ENCODE data around the gene ARL15. TPM values are rescaled to one million over a fixed set of nuclear protein-coding genes. Genes with fewer than 3 reads are reported as not detected.

Gene ARL15
- total RNA-seq, 4 donors from 2014 or later = 13.0 to 52.7 (median 17.1) TPM

- TF ChIP-seq EP300 (IDR thresholded peaks at IDR 0.05) (no peak), CTCF (IDR thresholded peaks at IDR 0.05) (no peak), POLR2A (IDR thresholded peaks at IDR 0.05) (no peak)
- WGBS, 2 donors = 60 to 78% methylated on average over 5 of the region's 5 CpGs
- no peaks in the 10 kb centered on the region for H3K27me3 ChIP-seq
- no peak for DNase-seq (ENCODE audit: low spot score in 2 of 2)
- H3K9me3 ChIP-seq = no peaks in the 10 kb centered on the region
- H3K4me1 ChIP-seq = peaks cover 0 to 11% (median 7%) of the 10 kb centered on the region in 4 donors
- no peak overlapping the region for H3K4me3 ChIP-seq
- no peaks in the 10 kb centered on the region for H3K36me3 ChIP-seq
- H3K27ac ChIP-seq = no peak overlapping the region
These were observed 379.9 kb downstream of the ARL15 start for GRCh38 chr5:53930457-53930856.

GRCh38 chr5:53929570-53929969, 380.8 kb downstream of the ARL15 start:
- Histone ChIP-seq H3K27me3 (no peaks in the 10 kb centered on the region), H3K9me3 (no peaks in the 10 kb centered on the region), H3K4me1 (peaks cover 0 to 2% (median under 1%) of the 10 kb centered on the region in 4 donors), H3K36me3 (no peaks in the 10 kb centered on the region), H3K4me3 (no peak overlapping the region), H3K27ac (no peak overlapping the region)
- DNase-seq (ENCODE audit: low spot score in 2 of 2) = no peak
- TF ChIP-seq CTCF (IDR thresholded peaks at IDR 0.05) (no peak), POLR2A (IDR thresholded peaks at IDR 0.05) (no peak), EP300 (IDR thresholded peaks at IDR 0.05) (no peak)
- 95 to 96% methylated on average over 2 of the region's 2 CpGs for WGBS, 2 donors

GRCh38 chr5:53929152-53929551, 381.2 kb downstream of the ARL15 start:
- TF ChIP-seq CTCF (IDR thresholded peaks at IDR 0.05) = no peak
- no peak for TF ChIP-seq EP300 (IDR thresholded peaks at IDR 0.05)
- no peak for TF ChIP-seq POLR2A (IDR thresholded peaks at IDR 0.05)
- WGBS, 2 donors = 68 to 71% methylated on average over 4 of the region's 4 CpGs
- H3K36me3 ChIP-seq = no peaks in the 10 kb centered on the region
- no peak overlapping the region for H3K4me3 ChIP-seq
- no peaks in the 10 kb centered on the region for H3K27me3 ChIP-seq
- DNase-seq (ENCODE audit: low spot score in 2 of 2) = no peak
- H3K4me1 ChIP-seq = no peaks in the 10 kb centered on the region
- no peak overlapping the region for H3K27ac ChIP-seq
- H3K9me3 ChIP-seq = no peaks in the 10 kb centered on the region

GRCh38 chr5:53928641-53929040, 381.7 kb downstream of the ARL15 start:
- DNase-seq (ENCODE audit: low spot score in 2 of 2) = no peak
- Histone ChIP-seq H3K27ac (no peak overlapping the region), H3K9me3 (no peaks in the 10 kb centered on the region), H3K4me3 (no peak overlapping the region), H3K36me3 (no peaks in the 10 kb centered on the region), H3K27me3 (no peaks in the 10 kb centered on the region), H3K4me1 (no peaks in the 10 kb centered on the region)
- no peak for TF ChIP-seq CTCF (IDR thresholded peaks at IDR 0.05)
- TF ChIP-seq EP300 (IDR thresholded peaks at IDR 0.05) = no peak
- TF ChIP-seq POLR2A (IDR thresholded peaks at IDR 0.05) = no peak
- WGBS, 2 donors = 71 to 74% methylated on average over 6 of the region's 6 CpGs

- Histone ChIP-seq H3K27ac (no peak overlapping the region), H3K4me1 (no peaks in the 10 kb centered on the region), H3K27me3 (no peaks in the 10 kb centered on the region), H3K36me3 (no peaks in the 10 kb centered on the region), H3K9me3 (no peaks in the 10 kb centered on the region), H3K4me3 (no peak overlapping the region)
- 95 to 96% methylated on average over 6 of the region's 6 CpGs for WGBS, 2 donors
- no peak for TF ChIP-seq CTCF (IDR thresholded peaks at IDR 0.05)
- TF ChIP-seq POLR2A (IDR thresholded peaks at IDR 0.05) = no peak
- no peak for TF ChIP-seq EP300 (IDR thresholded peaks at IDR 0.05)
- no peak for DNase-seq (ENCODE audit: low spot score in 2 of 2)
These were observed 382.6 kb downstream of the ARL15 start for GRCh38 chr5:53927668-53928247.
